Activated T-cell treated with anti-CD3 and anti-CD28 coated beads for 1 hour (primary cell): Measurements from ENCODE around the gene LTBP2.

ENCODE experiments used
- DNase-seq: peaks from one replicate; pipeline ENCODE4 v3.0.0-alpha.2; 2020; ENCODE audit warnings: low read depth

LTBP2 gene

DNA sequence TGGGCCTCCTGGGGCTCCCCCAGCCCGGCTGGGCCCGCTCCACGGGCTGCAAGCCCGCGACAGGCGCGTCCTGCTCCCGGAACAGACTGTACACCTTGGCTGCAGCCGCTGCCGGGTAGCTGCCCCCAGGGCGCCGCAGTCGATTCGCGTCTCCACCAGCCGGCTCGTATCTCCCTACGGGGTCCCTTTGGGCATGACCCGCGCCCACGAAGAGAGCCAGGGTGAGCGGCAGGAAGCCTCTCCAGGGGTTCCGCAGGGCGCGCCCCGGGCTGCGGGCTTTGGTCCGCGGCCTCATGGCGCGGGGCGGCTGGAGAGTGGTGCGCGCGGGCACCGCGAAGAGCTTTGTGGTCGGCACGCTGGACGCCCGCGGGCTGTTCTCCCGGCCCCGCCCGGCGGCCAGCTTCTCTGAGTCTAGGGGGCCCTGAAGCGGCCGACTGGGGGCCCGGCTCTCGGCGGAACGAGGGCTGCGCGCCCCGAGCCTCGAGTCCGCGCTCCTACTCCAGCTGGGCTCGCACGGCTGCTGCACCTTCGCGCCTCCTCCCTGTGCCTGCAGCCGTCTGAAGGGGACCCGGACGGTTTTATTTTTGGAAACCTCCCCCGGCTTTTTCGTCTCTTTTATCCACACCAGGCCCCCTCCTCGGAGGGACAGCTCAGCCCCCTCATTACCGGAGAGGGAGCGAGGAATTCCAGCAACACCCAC lies at the start of gene LTBP2:
Gene LTBP2, minus strand, starts transcription at position 588 of the 700 bp plus-strand sequence. Its CDS starts 293 bp downstream, at position 295.
- DNase-seq: no peak

GRCh38 chr14:74660863-74661262 lies 48.8 kb upstream of the LTBP2 start:
- no peak for DNase-seq

- DNase-seq: no peak
Observed at GRCh38 chr14:74660167-74660566, 48.1 kb upstream of the LTBP2 start.

- no peak for DNase-seq
Observed at GRCh38 chr14:74658535-74659131, 46.6 kb upstream of the LTBP2 start.

- DNase-seq: no peak
Observed at GRCh38 chr14:74656964-74657363, 44.9 kb upstream of the LTBP2 start.

GRCh38 chr14:74655599-74656395 lies 43.8 kb upstream of the LTBP2 start:
- DNase-seq: no peak

- DNase-seq: no peak
Observed at GRCh38 chr14:74654931-74655330, 42.9 kb upstream of the LTBP2 start.

DNA sequence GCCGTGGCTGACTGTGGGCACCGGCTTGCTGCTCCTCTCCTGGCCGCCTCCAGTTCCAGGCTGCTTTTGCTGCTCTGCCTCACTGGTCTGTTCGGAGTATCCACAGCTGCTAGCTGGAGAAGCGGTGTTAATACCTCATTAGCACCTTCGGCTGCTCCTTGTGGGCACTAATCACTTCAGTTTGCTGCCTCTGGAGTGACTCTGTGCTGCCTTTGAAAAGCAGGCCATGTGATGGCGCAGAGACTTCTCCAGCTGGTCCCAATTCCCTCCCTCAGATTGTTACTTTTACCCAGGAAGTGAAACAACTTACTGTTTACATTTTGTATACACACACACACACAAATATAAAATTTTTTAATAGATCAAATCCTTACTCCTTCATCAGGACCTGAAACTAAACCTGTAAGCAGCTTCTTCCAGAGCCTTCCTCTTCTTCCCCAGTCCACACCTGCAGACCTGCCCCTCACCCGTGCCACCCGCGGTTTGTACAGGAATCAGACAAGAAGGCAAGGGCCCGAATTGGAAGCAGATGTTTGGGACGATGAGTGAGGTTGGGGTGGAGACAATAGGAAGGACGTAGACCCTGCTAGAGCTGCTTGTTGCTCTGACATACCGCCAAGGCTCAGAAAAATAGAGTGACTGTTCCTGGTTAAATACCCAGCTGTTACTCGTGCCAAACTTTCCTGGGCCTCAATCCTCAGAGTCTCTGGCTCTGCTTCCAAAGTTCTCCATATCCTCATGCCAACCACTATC lies 41.5 kb upstream of the LTBP2 start:
- no peak for DNase-seq

GRCh38 chr14:74652541-74652940 lies 40.5 kb upstream of the LTBP2 start:
- no peak for DNase-seq

DNA sequence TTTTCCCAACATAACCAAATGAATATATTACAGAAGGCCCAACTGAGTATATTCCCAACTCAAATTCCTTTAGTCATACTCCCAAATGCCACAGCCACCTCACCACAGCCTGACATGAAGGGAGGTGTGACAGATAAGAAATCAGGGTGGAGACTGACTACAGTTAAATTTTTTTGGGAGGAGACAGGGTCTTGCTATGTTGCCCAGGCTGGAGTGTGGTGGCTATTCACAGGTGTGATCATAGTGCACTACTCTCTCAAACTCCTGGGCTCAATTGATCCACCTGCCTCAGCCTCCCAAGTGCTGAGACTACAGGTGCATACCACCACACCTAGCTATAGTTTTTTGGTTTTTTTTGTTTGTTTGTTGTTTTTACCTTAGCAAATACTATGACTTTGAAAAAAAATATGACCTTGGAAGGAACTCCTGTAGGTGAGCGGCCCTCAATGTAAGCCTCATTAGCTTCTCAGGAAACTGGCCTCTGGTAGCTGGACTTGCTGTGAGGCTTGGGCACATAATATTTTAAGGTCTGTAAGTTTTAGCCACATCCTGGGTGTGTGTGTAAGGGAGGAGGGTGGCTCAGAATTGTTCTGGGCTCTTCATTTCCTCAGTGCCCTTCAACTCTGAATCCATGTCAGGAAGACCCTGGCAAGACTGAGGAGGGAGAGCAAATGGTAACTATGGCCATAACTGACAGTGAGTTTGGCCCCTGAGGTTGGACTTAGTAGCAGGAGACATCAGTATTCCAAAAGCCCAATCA lies 39.1 kb upstream of the LTBP2 start:
- no peak for DNase-seq

DNA sequence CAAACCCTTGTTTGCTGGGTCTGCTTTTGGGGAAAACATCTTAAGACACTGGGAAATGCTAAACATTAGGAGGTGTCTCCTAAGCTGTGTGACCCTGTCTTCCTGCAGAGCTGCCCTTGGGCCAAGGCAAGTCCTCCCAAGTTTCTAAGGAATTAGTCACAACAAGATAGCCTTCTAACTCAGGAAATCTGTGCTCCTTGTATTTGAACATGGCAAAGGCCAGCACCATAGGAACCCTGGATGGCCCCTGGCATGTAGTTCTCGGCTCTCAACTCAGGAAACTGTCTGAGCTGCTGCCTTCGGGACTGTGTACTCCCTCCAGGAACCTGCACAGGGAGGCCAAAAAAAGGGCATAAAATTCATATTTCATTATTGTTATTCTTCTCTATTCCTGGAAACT lies 37.6 kb upstream of the LTBP2 start:
- no peak for DNase-seq

DNA sequence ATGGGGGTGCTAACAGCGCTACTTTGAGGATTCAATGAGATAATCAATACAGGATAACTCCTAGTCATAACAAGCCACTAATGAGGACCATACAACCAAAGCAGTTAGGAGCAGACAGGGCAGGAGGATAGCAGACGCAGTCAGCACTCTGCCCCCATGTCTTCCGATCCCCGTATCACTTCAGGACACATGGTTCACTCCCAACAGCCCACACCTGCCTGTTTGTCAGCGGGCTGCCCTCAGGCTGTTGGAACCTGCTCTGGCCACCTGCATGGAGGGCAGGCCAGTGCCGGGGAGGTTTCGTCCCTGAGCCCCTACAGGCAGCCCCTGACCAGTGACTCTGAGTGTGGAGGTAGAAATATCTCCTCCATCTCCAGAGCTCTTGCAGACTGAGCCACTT lies 37.1 kb upstream of the LTBP2 start:
- DNase-seq: no peak

- no peak for DNase-seq
Observed at GRCh38 chr14:74648601-74649000, 36.6 kb upstream of the LTBP2 start.

- DNase-seq: no peak
Observed at GRCh38 chr14:74647678-74648461, 35.8 kb upstream of the LTBP2 start.

GRCh38 chr14:74647061-74647677 lies 35.1 kb upstream of the LTBP2 start:
- DNase-seq: no peak

DNA sequence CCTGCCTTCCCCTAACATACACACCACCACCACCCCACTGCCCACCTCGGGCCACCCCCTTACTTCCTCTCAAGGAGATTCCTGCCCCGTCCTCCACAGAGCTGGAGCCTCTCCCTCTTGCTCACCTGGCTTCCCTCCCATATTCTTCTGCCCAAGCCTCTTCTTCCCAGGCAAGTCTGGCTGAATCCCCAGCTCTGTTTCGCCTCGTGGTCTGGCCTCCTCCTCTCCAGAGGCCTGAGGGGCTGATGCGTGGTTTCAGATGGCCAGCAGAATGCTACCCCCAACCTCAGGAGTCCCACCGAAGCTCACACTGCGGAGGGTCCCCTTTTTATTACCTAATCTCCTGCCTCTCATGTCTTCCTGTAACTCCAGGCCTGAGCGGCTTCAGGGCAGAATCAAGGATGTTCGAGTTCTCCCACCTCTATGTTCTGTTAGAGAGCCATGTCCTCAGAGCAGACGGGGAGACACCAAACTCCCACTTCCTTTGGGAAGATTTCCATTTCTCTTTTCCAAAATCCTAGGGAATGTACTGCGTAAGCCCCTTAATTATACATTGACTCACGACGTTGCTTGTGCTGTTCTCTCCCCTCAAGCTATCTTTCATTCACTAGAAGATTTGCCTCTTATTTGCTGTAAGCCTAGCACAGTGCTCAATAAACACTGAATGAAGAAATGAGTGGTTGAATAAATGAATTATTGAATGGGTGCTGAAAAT lies 33.9 kb upstream of the LTBP2 start:
- no peak for DNase-seq

- DNase-seq: no peak
Observed at GRCh38 chr14:74645244-74645643, 33.2 kb upstream of the LTBP2 start.

- no peak for DNase-seq
Observed at GRCh38 chr14:74641601-74642391, 29.8 kb upstream of the LTBP2 start.

- DNase-seq: no peak
Observed at GRCh38 chr14:74638966-74639365, 26.9 kb upstream of the LTBP2 start.
